Stimulated activated memory B cell treated with anti-CD40 and anti-IgM and Interleukin-4, amounts not matched to agents 10 μg/mL and 1 μg/mL and 100 μg/mL, for 72 hours (primary cell): ENCODE data around the gene MCOLN2.
A peak's percentile ranks its signal among the peaks of the same experiment; 100 is the strongest.
"Not testable (repeated sequence)": the region's sequence is repeated elsewhere in the genome, so short reads cannot be mapped to it uniquely, and the experiment has no call there.

Experiments used
- ATAC-seq: fragments of 150-1000 bp; cut with Tn5 transposase; 2 replicates; pipeline ENCODE4 v1.10.0; 2021
- H3K27ac Mint-ChIP-seq: one replicate; pipeline ENCODE4 v1.8.0; 2022; ENCODE audit warnings: mild to moderate bottlenecking, mixed read lengths
- H3K27me3 Mint-ChIP-seq: one replicate; pipeline ENCODE4 v1.8.0; 2022; ENCODE audit warnings: mixed read lengths
- H3K36me3 Mint-ChIP-seq: one replicate; pipeline ENCODE4 v1.8.0; 2022; ENCODE audit warnings: mixed read lengths
- H3K4me1 Mint-ChIP-seq: one replicate; pipeline ENCODE4 v1.8.0; 2022; ENCODE audit warnings: mixed read lengths
- H3K4me3 Mint-ChIP-seq: one replicate; pipeline ENCODE4 v1.8.0; 2022; ENCODE audit warnings: mild to moderate bottlenecking, moderate library complexity, mixed read lengths
- H3K9me3 Mint-ChIP-seq: one replicate; pipeline ENCODE4 v1.8.0; 2022; ENCODE audit warnings: mixed read lengths

MCOLN2 gene

DNA sequence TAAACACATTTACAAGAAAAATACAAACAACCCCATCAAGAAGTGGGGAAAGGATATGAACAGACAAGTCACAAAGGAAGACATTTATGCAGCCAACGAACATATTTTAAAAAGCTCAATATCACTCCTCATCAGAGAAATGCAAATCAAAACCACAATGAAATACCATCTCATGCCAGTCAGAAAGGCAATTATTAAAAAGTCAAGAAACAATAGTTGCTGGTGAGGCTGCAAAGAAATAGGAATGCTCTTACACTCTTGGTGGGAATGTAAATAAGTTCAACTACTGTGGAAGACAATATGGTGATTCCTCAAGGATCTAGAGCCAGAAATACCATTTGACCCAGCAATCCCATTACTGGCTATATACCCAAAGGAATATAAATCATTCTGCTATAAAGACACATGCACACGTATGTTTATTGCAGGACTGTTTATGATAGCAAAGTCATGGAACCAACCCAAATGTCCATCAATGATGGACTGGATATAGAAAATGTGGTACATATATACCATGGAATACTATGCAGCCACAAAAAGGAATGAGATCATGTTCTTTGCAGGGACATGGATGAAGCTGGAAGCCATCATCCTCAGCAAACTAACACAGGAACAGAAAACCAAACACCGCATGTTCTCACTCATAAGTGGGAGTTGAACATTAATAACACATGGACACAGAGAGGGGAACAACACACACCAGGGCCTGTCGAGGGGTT lies 88.0 kb downstream of the MCOLN2 start:
- not testable (repeated sequence) for H3K27me3 Mint-ChIP-seq, H3K9me3 Mint-ChIP-seq, H3K27ac Mint-ChIP-seq, ATAC-seq, H3K4me3 Mint-ChIP-seq, H3K4me1 Mint-ChIP-seq
- peaks cover 23% of the 10 kb centered on the region for H3K36me3 Mint-ChIP-seq

DNA sequence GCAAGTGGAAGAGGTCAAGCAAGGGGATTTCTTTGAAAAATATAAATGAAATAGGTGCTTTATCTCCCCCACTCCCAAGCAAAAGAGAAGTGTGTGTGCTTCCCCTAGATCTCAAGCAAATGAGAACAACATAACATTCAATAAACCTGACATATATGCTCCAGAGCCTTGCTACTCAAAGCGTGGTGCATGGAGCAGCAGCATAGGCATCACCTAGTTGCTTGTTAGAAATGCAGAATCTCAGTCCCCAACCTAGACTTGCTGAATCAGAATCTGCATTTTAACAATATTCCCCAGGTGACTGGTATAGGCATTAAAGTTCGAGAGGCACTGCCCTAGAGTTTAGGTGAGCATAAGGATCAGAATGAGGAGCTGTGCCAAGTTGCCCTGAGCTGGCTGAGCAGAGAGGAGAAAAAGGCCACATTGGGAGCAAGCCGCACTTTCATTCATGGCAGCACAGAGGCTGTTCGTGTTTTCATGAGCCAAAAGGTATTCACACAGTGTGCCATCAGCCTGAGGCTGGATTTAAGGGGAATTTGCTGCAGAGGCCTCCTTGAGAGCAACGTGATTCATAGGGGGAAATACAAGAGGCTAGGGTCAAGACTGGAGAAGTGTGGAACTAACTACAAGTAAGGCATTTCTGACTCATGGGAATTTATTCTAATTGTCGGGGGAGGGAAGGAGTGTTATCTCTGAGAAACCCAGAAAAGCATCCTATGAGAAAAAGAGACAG lies 89.7 kb downstream of the MCOLN2 start:
- H3K4me3 Mint-ChIP-seq = no peak overlapping the region
- no peaks in the 10 kb centered on the region for H3K27me3 Mint-ChIP-seq
- peaks cover 1% of the 10 kb centered on the region for H3K9me3 Mint-ChIP-seq
- ATAC-seq = no peak
- H3K36me3 Mint-ChIP-seq = peaks cover 33% of the 10 kb centered on the region
- H3K4me1 Mint-ChIP-seq = no peaks in the 10 kb centered on the region
- no peak overlapping the region for H3K27ac Mint-ChIP-seq

DNA sequence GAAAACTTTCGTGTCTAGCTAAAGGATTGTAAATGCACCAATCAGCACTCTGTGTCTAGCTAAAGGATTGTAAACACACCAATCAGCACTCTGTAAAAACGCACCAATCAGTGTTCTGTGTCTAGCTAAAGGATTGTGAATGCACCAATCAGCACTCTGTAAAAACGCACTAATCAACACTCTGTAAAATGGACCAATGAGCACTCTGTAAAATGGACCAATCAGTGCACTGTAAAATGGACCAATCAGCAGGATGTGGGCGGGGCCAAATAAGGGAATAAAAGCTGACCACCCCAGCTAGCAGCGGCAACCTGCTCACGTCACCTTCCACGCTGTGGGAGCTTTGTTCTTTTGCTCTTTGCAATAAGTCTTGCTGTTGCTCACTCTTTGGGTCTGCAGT lies 94.2 kb downstream of the MCOLN2 start:
- not testable (repeated sequence) for H3K9me3 Mint-ChIP-seq, H3K27me3 Mint-ChIP-seq, H3K4me3 Mint-ChIP-seq, H3K27ac Mint-ChIP-seq, ATAC-seq, H3K4me1 Mint-ChIP-seq
- peaks cover 41% of the 10 kb centered on the region for H3K36me3 Mint-ChIP-seq

- Mint-ChIP-seq H3K27me3 (peaks cover 10% of the 10 kb centered on the region), H3K4me3 (no peak overlapping the region), H3K27ac (no peak overlapping the region), H3K9me3 (peaks cover 4% of the 10 kb centered on the region), H3K4me1 (no peaks in the 10 kb centered on the region), H3K36me3 (peaks cover 35% of the 10 kb centered on the region)
- ATAC-seq = no peak
Observed at GRCh38 chr1:84899969-84900368, 96.9 kb downstream of the MCOLN2 start.

DNA sequence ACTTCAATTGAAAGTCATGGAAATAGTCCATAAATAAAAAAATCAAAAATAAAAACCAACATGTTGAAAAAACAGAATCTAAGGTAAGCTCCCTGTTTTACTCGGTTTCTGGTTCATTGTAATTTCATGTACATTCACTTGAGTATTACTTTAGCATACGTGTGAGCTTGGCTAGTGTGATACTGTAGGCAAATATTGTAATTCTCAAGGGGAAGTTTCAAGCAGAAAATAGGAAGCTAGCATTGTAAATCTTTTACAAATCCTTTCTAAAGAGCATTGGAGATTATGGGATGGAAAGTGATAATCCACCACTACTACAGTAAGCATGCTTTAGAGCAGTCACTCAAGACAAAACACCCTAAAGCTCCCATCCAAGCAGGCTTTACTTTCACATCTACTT lies 100.6 kb downstream of the MCOLN2 start:
- Mint-ChIP-seq H3K4me1 (no peaks in the 10 kb centered on the region), H3K9me3 (no peaks in the 10 kb centered on the region), H3K4me3 (no peak overlapping the region), H3K27me3 (peaks cover 35% of the 10 kb centered on the region), H3K36me3 (peaks cover 15% of the 10 kb centered on the region), H3K27ac (no peak overlapping the region)
- no peak for ATAC-seq

GRCh38 chr1:84892705-84893618 lies 104.0 kb downstream of the MCOLN2 start, which contains the start of gene LPAR3:
Gene LPAR3, minus strand, starts transcription at chr1:84893206. Its CDS starts 27,086 bp downstream, at chr1:84866120.
- H3K27ac Mint-ChIP-seq = no peak within 1 kb of the TSS
- H3K27me3 Mint-ChIP-seq = peaks cover 50% of the 10 kb centered on the region
- peak within 1 kb of the TSS; percentile 55 for H3K4me3 Mint-ChIP-seq
- no peaks in the 10 kb centered on the region for H3K4me1 Mint-ChIP-seq
- peak; percentile 46 for ATAC-seq
- H3K9me3 Mint-ChIP-seq = no peaks in the 10 kb centered on the region
- H3K36me3 Mint-ChIP-seq = peaks cover 5% of the 10 kb centered on the region

- Mint-ChIP-seq H3K27ac (no peak overlapping the region), H3K36me3 (peaks cover 5% of the 10 kb centered on the region), H3K4me3 (no peak overlapping the region), H3K27me3 (peaks cover 46% of the 10 kb centered on the region), H3K4me1 (no peaks in the 10 kb centered on the region), H3K9me3 (no peaks in the 10 kb centered on the region)
- no peak for ATAC-seq
Observed at GRCh38 chr1:84890566-84890965, 106.3 kb downstream of the MCOLN2 start.

- no peaks in the 10 kb centered on the region for H3K4me1 Mint-ChIP-seq
- no peak overlapping the region for H3K4me3 Mint-ChIP-seq
- no peak overlapping the region for H3K27ac Mint-ChIP-seq
- no peaks in the 10 kb centered on the region for H3K9me3 Mint-ChIP-seq
- ATAC-seq = no peak
- peaks cover 35% of the 10 kb centered on the region for H3K27me3 Mint-ChIP-seq
- peaks cover 5% of the 10 kb centered on the region for H3K36me3 Mint-ChIP-seq
Observed at GRCh38 chr1:84889437-84889836, 107.5 kb downstream of the MCOLN2 start.

- Mint-ChIP-seq H3K36me3 (peaks cover 5% of the 10 kb centered on the region), H3K9me3 (no peaks in the 10 kb centered on the region), H3K27ac (no peak overlapping the region), H3K4me3 (no peak overlapping the region), H3K27me3 (peaks cover 28% of the 10 kb centered on the region), H3K4me1 (no peaks in the 10 kb centered on the region)
- no peak for ATAC-seq
Observed at GRCh38 chr1:84888753-84889152, 108.2 kb downstream of the MCOLN2 start.

GRCh38 chr1:84887261-84887934 lies 109.5 kb downstream of the MCOLN2 start:
- no peak overlapping the region for H3K27ac Mint-ChIP-seq
- H3K4me1 Mint-ChIP-seq = no peaks in the 10 kb centered on the region
- peaks cover 5% of the 10 kb centered on the region for H3K36me3 Mint-ChIP-seq
- H3K9me3 Mint-ChIP-seq = no peaks in the 10 kb centered on the region
- ATAC-seq = no peak
- H3K4me3 Mint-ChIP-seq = no peak overlapping the region
- H3K27me3 Mint-ChIP-seq = peaks cover 23% of the 10 kb centered on the region

DNA sequence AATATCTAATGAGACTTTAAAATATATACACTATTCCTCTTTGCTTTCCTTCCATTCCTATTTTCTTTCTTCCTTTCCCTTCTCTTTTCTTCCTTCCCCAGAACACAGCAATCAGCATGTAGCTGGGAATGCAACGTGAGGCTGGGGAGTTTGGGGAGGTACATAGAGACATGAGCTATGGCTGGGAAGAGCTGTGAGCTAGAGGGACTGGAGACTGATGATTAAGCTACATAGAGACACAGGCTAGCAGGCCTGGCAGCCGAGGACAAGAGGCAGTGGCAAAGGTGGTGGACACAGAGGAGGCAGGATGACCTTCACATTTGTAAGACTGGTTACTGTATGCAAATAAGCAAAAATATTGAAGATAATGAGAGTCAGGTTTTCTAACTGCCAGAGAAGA lies 111.4 kb downstream of the MCOLN2 start:
- peaks cover 6% of the 10 kb centered on the region for H3K36me3 Mint-ChIP-seq
- H3K27me3 Mint-ChIP-seq = peaks cover 8% of the 10 kb centered on the region
- ATAC-seq = no peak
- no peak overlapping the region for H3K27ac Mint-ChIP-seq
- no peaks in the 10 kb centered on the region for H3K4me1 Mint-ChIP-seq
- peaks cover 3% of the 10 kb centered on the region for H3K9me3 Mint-ChIP-seq
- H3K4me3 Mint-ChIP-seq = no peak overlapping the region

GRCh38 chr1:84884671-84885389 lies 112.1 kb downstream of the MCOLN2 start:
- Mint-ChIP-seq H3K4me1 (no peaks in the 10 kb centered on the region), H3K27ac (no peak overlapping the region), H3K27me3 (peaks cover 8% of the 10 kb centered on the region), H3K9me3 (peaks cover 3% of the 10 kb centered on the region), H3K36me3 (peaks cover 6% of the 10 kb centered on the region), H3K4me3 (no peak overlapping the region)
- no peak for ATAC-seq

GRCh38 chr1:84883286-84883685 lies 113.6 kb downstream of the MCOLN2 start:
- H3K4me3 Mint-ChIP-seq = no peak overlapping the region
- peaks cover 5% of the 10 kb centered on the region for H3K27me3 Mint-ChIP-seq
- H3K9me3 Mint-ChIP-seq = peaks cover 3% of the 10 kb centered on the region
- H3K4me1 Mint-ChIP-seq = no peaks in the 10 kb centered on the region
- ATAC-seq = no peak
- H3K27ac Mint-ChIP-seq = no peak overlapping the region
- peaks cover 13% of the 10 kb centered on the region for H3K36me3 Mint-ChIP-seq

DNA sequence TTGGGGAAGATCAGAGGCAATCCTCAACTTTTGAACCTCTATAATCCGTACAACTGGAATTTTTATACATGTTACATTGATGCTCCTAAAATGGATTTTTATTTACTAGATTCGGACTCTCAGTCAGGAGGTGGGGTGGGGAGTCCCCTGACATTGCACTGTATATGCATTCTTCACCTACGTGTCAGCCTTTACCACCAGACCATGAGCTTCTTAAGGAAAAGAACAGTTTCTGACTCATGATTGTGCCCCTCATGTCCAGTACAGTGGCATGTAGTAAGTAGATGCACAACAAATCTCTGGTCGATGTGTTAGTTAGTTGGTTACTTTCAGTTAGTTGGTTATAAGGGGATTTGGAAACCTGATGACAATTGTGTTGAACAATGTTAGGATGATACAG lies 119.3 kb downstream of the MCOLN2 start:
- peaks cover 10% of the 10 kb centered on the region for H3K27me3 Mint-ChIP-seq
- ATAC-seq = no peak
- no peak overlapping the region for H3K4me3 Mint-ChIP-seq
- H3K27ac Mint-ChIP-seq = no peak overlapping the region
- no peaks in the 10 kb centered on the region for H3K4me1 Mint-ChIP-seq
- H3K36me3 Mint-ChIP-seq = peaks cover 17% of the 10 kb centered on the region
- peaks cover 3% of the 10 kb centered on the region for H3K9me3 Mint-ChIP-seq
